ENCODE results near the gene CXADR.
"Not testable (repeated sequence)": the region's sequence is repeated elsewhere in the genome, so short reads cannot be mapped to it uniquely, and the experiment has no call there.

The CXADR gene

GRCh38 chr21:17512253-17513213 is at the start of gene CXADR:
Gene CXADR, plus strand, starts transcription at chr21:17513043. Its CDS starts 87 bp downstream, at chr21:17513130.
- Histone ChIP-seq H3K9me3 (ENCODE audit: control insufficient read depth in 5 of 5, low read length in 5 of 5) (no peaks in the 10 kb centered on the region), H3K27ac (ENCODE audit: low read depth, low read length) (no peak within 1 kb of the TSS), H3K9ac (ENCODE audit: low read length in 5 of 5) (peak within 1 kb of the TSS in 1 of 5 donors; percentile 52), H3K4me1 (ENCODE audit: control insufficient read depth in 5 of 5, insufficient read depth in 5 of 5, low read length in 5 of 5) (peaks cover 4 to 25% (median 15%) of the 10 kb centered on the region in 5 donors), H3K36me3 (ENCODE audit: control insufficient read depth in 5 of 5, insufficient read depth in 5 of 5, low read length in 5 of 5) (no peaks in the 10 kb centered on the region), H3K4me3 (ENCODE audit: low read depth in 1 of 5, low read length in 5 of 5) (peak within 1 kb of the TSS; percentile 61 to 74 (median 72)), H3K27me3 (ENCODE audit: control insufficient read depth in 5 of 5, insufficient read depth in 4 of 5, low read length in 5 of 5) (peaks cover 0 to 18% (median 9%) of the 10 kb centered on the region in 5 donors)

- H3K27me3 ChIP-seq (ENCODE audit: control insufficient read depth in 5 of 5, insufficient read depth in 4 of 5, low read length in 5 of 5): no peaks in the 10 kb centered on the region
- no peak overlapping the region for H3K9ac ChIP-seq (ENCODE audit: low read length in 5 of 5)
- no peak overlapping the region for H3K4me3 ChIP-seq (ENCODE audit: low read depth in 1 of 5, low read length in 5 of 5)
- H3K36me3 ChIP-seq (ENCODE audit: control insufficient read depth in 5 of 5, insufficient read depth in 5 of 5, low read length in 5 of 5): no peaks in the 10 kb centered on the region
- no peaks in the 10 kb centered on the region for H3K9me3 ChIP-seq (ENCODE audit: control insufficient read depth in 5 of 5, low read length in 5 of 5)
- peaks cover 0 to 5% (median 0%) of the 10 kb centered on the region in 5 donors for H3K4me1 ChIP-seq (ENCODE audit: control insufficient read depth in 5 of 5, insufficient read depth in 5 of 5, low read length in 5 of 5)
- H3K27ac ChIP-seq (ENCODE audit: low read depth, low read length): no peak overlapping the region
These were observed 46.7 kb upstream of the CXADR start for GRCh38 chr21:17466166-17466565.

GRCh38 chr21:17467392-17467791 is 45.5 kb upstream of the CXADR start:
- peaks cover 0 to 5% (median 0%) of the 10 kb centered on the region in 5 donors for H3K4me1 ChIP-seq (ENCODE audit: control insufficient read depth in 5 of 5, insufficient read depth in 5 of 5, low read length in 5 of 5)
- H3K9ac ChIP-seq (ENCODE audit: low read length in 5 of 5): peak overlapping the region in 2 of 5 donors; percentile 23 to 25
- no peak overlapping the region for H3K27ac ChIP-seq (ENCODE audit: low read depth, low read length)
- H3K9me3 ChIP-seq (ENCODE audit: control insufficient read depth in 5 of 5, low read length in 5 of 5): no peaks in the 10 kb centered on the region
- H3K27me3 ChIP-seq (ENCODE audit: control insufficient read depth in 5 of 5, insufficient read depth in 4 of 5, low read length in 5 of 5): no peaks in the 10 kb centered on the region
- H3K36me3 ChIP-seq (ENCODE audit: control insufficient read depth in 5 of 5, insufficient read depth in 5 of 5, low read length in 5 of 5): no peaks in the 10 kb centered on the region
- peak overlapping the region; percentile 27 to 58 (median 41) for H3K4me3 ChIP-seq (ENCODE audit: low read depth in 1 of 5, low read length in 5 of 5)

GRCh38 chr21:17467829-17468228 is 45.0 kb upstream of the CXADR start:
- no peak overlapping the region for H3K27ac ChIP-seq (ENCODE audit: low read depth, low read length)
- no peaks in the 10 kb centered on the region for H3K27me3 ChIP-seq (ENCODE audit: control insufficient read depth in 5 of 5, insufficient read depth in 4 of 5, low read length in 5 of 5)
- H3K36me3 ChIP-seq (ENCODE audit: control insufficient read depth in 5 of 5, insufficient read depth in 5 of 5, low read length in 5 of 5): no peaks in the 10 kb centered on the region
- peak overlapping the region in 1 of 5 donors; percentile 25 for H3K9ac ChIP-seq (ENCODE audit: low read length in 5 of 5)
- no peaks in the 10 kb centered on the region for H3K9me3 ChIP-seq (ENCODE audit: control insufficient read depth in 5 of 5, low read length in 5 of 5)
- peaks cover 0 to 5% (median 0%) of the 10 kb centered on the region in 5 donors for H3K4me1 ChIP-seq (ENCODE audit: control insufficient read depth in 5 of 5, insufficient read depth in 5 of 5, low read length in 5 of 5)
- peak overlapping the region in 1 of 5 donors; percentile 58 for H3K4me3 ChIP-seq (ENCODE audit: low read depth in 1 of 5, low read length in 5 of 5)

- no peak overlapping the region for H3K9ac ChIP-seq (ENCODE audit: low read length in 5 of 5)
- peaks cover 0 to 5% (median 0%) of the 10 kb centered on the region in 5 donors for H3K4me1 ChIP-seq (ENCODE audit: control insufficient read depth in 5 of 5, insufficient read depth in 5 of 5, low read length in 5 of 5)
- H3K9me3 ChIP-seq (ENCODE audit: control insufficient read depth in 5 of 5, low read length in 5 of 5): no peaks in the 10 kb centered on the region
- H3K36me3 ChIP-seq (ENCODE audit: control insufficient read depth in 5 of 5, insufficient read depth in 5 of 5, low read length in 5 of 5): no peaks in the 10 kb centered on the region
- H3K4me3 ChIP-seq (ENCODE audit: low read depth in 1 of 5, low read length in 5 of 5): no peak overlapping the region
- no peaks in the 10 kb centered on the region for H3K27me3 ChIP-seq (ENCODE audit: control insufficient read depth in 5 of 5, insufficient read depth in 4 of 5, low read length in 5 of 5)
- H3K27ac ChIP-seq (ENCODE audit: low read depth, low read length): no peak overlapping the region
These were observed 44.1 kb upstream of the CXADR start for GRCh38 chr21:17468698-17469097.

- Histone ChIP-seq H3K27ac (ENCODE audit: low read depth, low read length) (no peak overlapping the region), H3K4me1 (ENCODE audit: control insufficient read depth in 5 of 5, insufficient read depth in 5 of 5, low read length in 5 of 5) (peaks cover 0 to 5% (median 0%) of the 10 kb centered on the region in 5 donors), H3K9ac (ENCODE audit: low read length in 5 of 5) (no peak overlapping the region)
These were observed 43.1 kb upstream of the CXADR start for GRCh38 chr21:17469727-17470126.

GRCh38 chr21:17472182-17472581 is 40.7 kb upstream of the CXADR start:
- Histone ChIP-seq H3K27me3 (ENCODE audit: control insufficient read depth in 5 of 5, insufficient read depth in 4 of 5, low read length in 5 of 5) (no peaks in the 10 kb centered on the region), H3K27ac (ENCODE audit: low read depth, low read length) (no peak overlapping the region), H3K4me1 (ENCODE audit: control insufficient read depth in 5 of 5, insufficient read depth in 5 of 5, low read length in 5 of 5) (peaks cover 0 to 5% (median 0%) of the 10 kb centered on the region in 5 donors), H3K9me3 (ENCODE audit: control insufficient read depth in 5 of 5, low read length in 5 of 5) (no peaks in the 10 kb centered on the region), H3K9ac (ENCODE audit: low read length in 5 of 5) (no peak overlapping the region), H3K36me3 (ENCODE audit: control insufficient read depth in 5 of 5, insufficient read depth in 5 of 5, low read length in 5 of 5) (no peaks in the 10 kb centered on the region), H3K4me3 (ENCODE audit: low read depth in 1 of 5, low read length in 5 of 5) (no peak overlapping the region)

More at GRCh38 chr21:17469727-17470126, 43.1 kb upstream of the CXADR start:
- Histone ChIP-seq H3K4me3 (ENCODE audit: low read depth in 1 of 5, low read length in 5 of 5) (no peak overlapping the region), H3K36me3 (ENCODE audit: control insufficient read depth in 5 of 5, insufficient read depth in 5 of 5, low read length in 5 of 5) (no peaks in the 10 kb centered on the region), H3K9me3 (ENCODE audit: control insufficient read depth in 5 of 5, low read length in 5 of 5) (no peaks in the 10 kb centered on the region), H3K27me3 (ENCODE audit: control insufficient read depth in 5 of 5, insufficient read depth in 4 of 5, low read length in 5 of 5) (no peaks in the 10 kb centered on the region)

GRCh38 chr21:17472592-17473271 is 40.1 kb upstream of the CXADR start:
- H3K27me3 ChIP-seq (ENCODE audit: control insufficient read depth in 5 of 5, insufficient read depth in 4 of 5, low read length in 5 of 5): no peaks in the 10 kb centered on the region
- no peak overlapping the region for H3K4me3 ChIP-seq (ENCODE audit: low read depth in 1 of 5, low read length in 5 of 5)
- no peak overlapping the region for H3K27ac ChIP-seq (ENCODE audit: low read depth, low read length)
- no peaks in the 10 kb centered on the region for H3K36me3 ChIP-seq (ENCODE audit: control insufficient read depth in 5 of 5, insufficient read depth in 5 of 5, low read length in 5 of 5)
- no peaks in the 10 kb centered on the region for H3K9me3 ChIP-seq (ENCODE audit: control insufficient read depth in 5 of 5, low read length in 5 of 5)
- peaks cover 0 to 2% (median 0%) of the 10 kb centered on the region in 5 donors for H3K4me1 ChIP-seq (ENCODE audit: control insufficient read depth in 5 of 5, insufficient read depth in 5 of 5, low read length in 5 of 5)
- H3K9ac ChIP-seq (ENCODE audit: low read length in 5 of 5): no peak overlapping the region

- H3K27ac ChIP-seq (ENCODE audit: low read depth, low read length): no peak overlapping the region
- no peaks in the 10 kb centered on the region for H3K9me3 ChIP-seq (ENCODE audit: control insufficient read depth in 5 of 5, low read length in 5 of 5)
- no peaks in the 10 kb centered on the region for H3K36me3 ChIP-seq (ENCODE audit: control insufficient read depth in 5 of 5, insufficient read depth in 5 of 5, low read length in 5 of 5)
- H3K4me1 ChIP-seq (ENCODE audit: control insufficient read depth in 5 of 5, insufficient read depth in 5 of 5, low read length in 5 of 5): no peaks in the 10 kb centered on the region
- H3K9ac ChIP-seq (ENCODE audit: low read length in 5 of 5): no peak overlapping the region
- no peak overlapping the region for H3K4me3 ChIP-seq (ENCODE audit: low read depth in 1 of 5, low read length in 5 of 5)
- no peaks in the 10 kb centered on the region for H3K27me3 ChIP-seq (ENCODE audit: control insufficient read depth in 5 of 5, insufficient read depth in 4 of 5, low read length in 5 of 5)
These were observed 36.8 kb upstream of the CXADR start for GRCh38 chr21:17476006-17476405.

- not testable (repeated sequence) for H3K36me3 ChIP-seq (ENCODE audit: control insufficient read depth in 5 of 5, insufficient read depth in 5 of 5, low read length in 5 of 5); H3K4me1 ChIP-seq (ENCODE audit: control insufficient read depth in 5 of 5, insufficient read depth in 5 of 5, low read length in 5 of 5); H3K9me3 ChIP-seq (ENCODE audit: control insufficient read depth in 5 of 5, low read length in 5 of 5)
These were observed 34.7 kb upstream of the CXADR start for GRCh38 chr21:17478156-17478555.

More at GRCh38 chr21:17478156-17478555, 34.7 kb upstream of the CXADR start:
- not testable (repeated sequence) for H3K27me3 ChIP-seq (ENCODE audit: control insufficient read depth in 5 of 5, insufficient read depth in 4 of 5, low read length in 5 of 5); H3K9ac ChIP-seq (ENCODE audit: low read length in 5 of 5); H3K4me3 ChIP-seq (ENCODE audit: low read depth in 1 of 5, low read length in 5 of 5); H3K27ac ChIP-seq (ENCODE audit: low read depth, low read length)
